ENCODE measurements around the gene ORC3. TPM values are rescaled to one million over a fixed set of nuclear protein-coding genes. Genes with fewer than 3 reads are reported as not detected.

The ORC3 gene
- total RNA-seq, 3 donors from 2014 or later (not counting 1 experiment from before 2014, with no cell fraction given), result 13.1 to 13.4 (median 13.3) TPM

GRCh38 chr6:87674290-87674689 is 84.4 kb downstream of the ORC3 start:
- intact Hi-C loops (cut with micrococcal nuclease), result no loop called here
- Mint-ChIP-seq H3K36me3 (no peaks in the 10 kb centered on the region), H3K27ac (peak overlapping the region in 1 of 2 donors; percentile 36), H3K27me3 (ENCODE audit: low read depth in 2 of 2) (no peaks in the 10 kb centered on the region), H3K9me3 (no peaks in the 10 kb centered on the region), H3K4me1 (peaks cover 20 to 27% of the 10 kb centered on the region in 2 donors), H3K4me3 (no peak overlapping the region)
- no peaks in the 10 kb centered on the region for H3K27me3 ChIP-seq (ENCODE audit: control insufficient read depth, insufficient read depth, low read length)
- H3K27ac ChIP-seq (ENCODE audit: low read length), result no peak overlapping the region
- ATAC-seq (no peak), DNase-seq (no peak)
- no peak for TF ChIP-seq CTCF (IDR thresholded peaks at IDR 0.05)
- H3K4me3 ChIP-seq (ENCODE audit: low read length), result no peak overlapping the region
- H3K9me3 ChIP-seq (ENCODE audit: control insufficient read depth, insufficient read depth, low read length), result no peaks in the 10 kb centered on the region
- peaks cover 33% of the 10 kb centered on the region for H3K36me3 ChIP-seq (ENCODE audit: control insufficient read depth, insufficient read depth, low read length)
- peaks cover 6% of the 10 kb centered on the region for H3K4me1 ChIP-seq (ENCODE audit: control insufficient read depth, insufficient read depth, low read length)

GRCh38 chr6:87675004-87675681 is 85.2 kb downstream of the ORC3 start:
- no peaks in the 10 kb centered on the region for H3K36me3 Mint-ChIP-seq
- WGBS (ENCODE audit: insufficient coverage), result 74% methylated on average over 4 of the region's 4 CpGs

DNA sequence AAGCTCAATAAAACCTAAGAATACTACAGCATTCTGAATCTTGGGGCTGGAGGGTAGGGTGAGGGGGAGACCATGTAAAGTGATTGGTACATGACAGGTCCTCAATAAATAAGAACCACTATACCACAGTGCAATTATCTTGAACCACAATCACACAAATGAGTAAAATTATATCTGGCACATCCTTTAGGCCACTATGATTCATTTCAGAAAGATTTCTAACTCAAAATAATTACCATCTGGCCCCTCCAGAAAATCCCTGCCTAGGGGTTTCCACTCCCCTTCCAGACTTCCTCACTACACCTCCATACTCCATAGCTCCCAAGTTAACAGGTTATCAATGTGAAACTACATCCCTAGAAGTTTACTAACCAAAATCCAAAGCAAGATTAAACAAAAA is 92.4 kb downstream of the ORC3 start:
- no peaks in the 10 kb centered on the region for H3K9me3 Mint-ChIP-seq
- Histone ChIP-seq H3K9me3 (ENCODE audit: control insufficient read depth, insufficient read depth, low read length) (no peaks in the 10 kb centered on the region), H3K27ac (ENCODE audit: low read length) (no peak overlapping the region), H3K4me3 (ENCODE audit: low read length) (no peak overlapping the region), H3K36me3 (ENCODE audit: control insufficient read depth, insufficient read depth, low read length) (peaks cover 17% of the 10 kb centered on the region), H3K27me3 (ENCODE audit: control insufficient read depth, insufficient read depth, low read length) (no peaks in the 10 kb centered on the region), H3K4me1 (ENCODE audit: control insufficient read depth, insufficient read depth, low read length) (peaks cover 18% of the 10 kb centered on the region)
- TF ChIP-seq CTCF (IDR thresholded peaks at IDR 0.05), result no peak
- ATAC-seq (peak; percentile 68 to 74 (median 73)), DNase-seq (no peak)
- peak overlapping the region; percentile 66 to 68 for H3K27ac Mint-ChIP-seq
- peak overlapping the region; percentile 33 for H3K4me3 Mint-ChIP-seq
- no peaks in the 10 kb centered on the region for H3K36me3 Mint-ChIP-seq
- H3K27me3 Mint-ChIP-seq (ENCODE audit: low read depth in 2 of 2), result no peaks in the 10 kb centered on the region
- intact Hi-C loops (cut with micrococcal nuclease), result no loop called here
- H3K4me1 Mint-ChIP-seq, result peaks cover 64 to 69% of the 10 kb centered on the region in 2 donors

More at GRCh38 chr6:87675004-87675681, 85.2 kb downstream of the ORC3 start:
- Histone ChIP-seq H3K36me3 (ENCODE audit: control insufficient read depth, insufficient read depth, low read length) (peaks cover 39% of the 10 kb centered on the region), H3K27me3 (ENCODE audit: control insufficient read depth, insufficient read depth, low read length) (no peaks in the 10 kb centered on the region), H3K4me1 (ENCODE audit: control insufficient read depth, insufficient read depth, low read length) (peaks cover 6% of the 10 kb centered on the region), H3K9me3 (ENCODE audit: control insufficient read depth, insufficient read depth, low read length) (no peaks in the 10 kb centered on the region), H3K4me3 (ENCODE audit: low read length) (no peak overlapping the region), H3K27ac (ENCODE audit: low read length) (no peak overlapping the region)
- Mint-ChIP-seq H3K4me1 (peaks cover 24 to 26% of the 10 kb centered on the region in 2 donors), H3K27ac (peak overlapping the region in 1 of 2 donors; percentile 36), H3K4me3 (no peak overlapping the region), H3K9me3 (no peaks in the 10 kb centered on the region), H3K27me3 (ENCODE audit: low read depth in 2 of 2) (no peaks in the 10 kb centered on the region)
- DNase-seq (no peak), ATAC-seq (no peak)
- TF ChIP-seq CTCF (IDR thresholded peaks at IDR 0.05), result no peak
- intact Hi-C loops (cut with micrococcal nuclease), result no loop called here

DNA sequence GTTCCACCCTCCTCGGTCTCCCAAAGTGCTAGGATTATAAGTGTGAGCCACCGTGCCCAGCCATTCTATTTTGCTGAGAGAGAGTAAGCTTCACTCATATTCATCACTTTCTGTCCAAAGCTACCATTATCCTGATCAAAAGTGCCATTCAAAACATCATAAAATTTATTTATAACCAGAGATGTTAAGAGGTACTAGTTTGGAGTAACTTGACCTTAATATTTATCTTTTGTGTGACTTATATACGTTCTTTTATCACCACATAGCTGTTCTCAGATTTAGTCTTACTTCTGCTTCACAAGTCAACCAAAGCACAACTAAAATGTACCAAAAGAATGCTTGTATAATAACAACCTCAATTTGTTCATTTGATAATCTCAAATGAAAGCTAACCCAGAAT is 94.0 kb downstream of the ORC3 start:
- no peaks in the 10 kb centered on the region for H3K27me3 ChIP-seq (ENCODE audit: control insufficient read depth, insufficient read depth, low read length)
- Mint-ChIP-seq H3K4me3 (peak overlapping the region; percentile 28), H3K36me3 (no peaks in the 10 kb centered on the region), H3K27me3 (ENCODE audit: low read depth in 2 of 2) (no peaks in the 10 kb centered on the region), H3K9me3 (no peaks in the 10 kb centered on the region), H3K27ac (peak overlapping the region; percentile 24 to 56), H3K4me1 (peaks cover 58 to 68% of the 10 kb centered on the region in 2 donors)
- H3K9me3 ChIP-seq (ENCODE audit: control insufficient read depth, insufficient read depth, low read length), result no peaks in the 10 kb centered on the region
- no peak overlapping the region for H3K27ac ChIP-seq (ENCODE audit: low read length)
- WGBS (ENCODE audit: insufficient coverage), result 81% methylated on average over 3 of the region's 3 CpGs
- intact Hi-C loops (cut with micrococcal nuclease), result no loop called here
- H3K4me1 ChIP-seq (ENCODE audit: control insufficient read depth, insufficient read depth, low read length), result peaks cover 18% of the 10 kb centered on the region
- H3K4me3 ChIP-seq (ENCODE audit: low read length), result no peak overlapping the region
- no peak for ATAC-seq
- H3K36me3 ChIP-seq (ENCODE audit: control insufficient read depth, insufficient read depth, low read length), result peaks cover 13% of the 10 kb centered on the region
- no peak for DNase-seq
- no peak for TF ChIP-seq CTCF (IDR thresholded peaks at IDR 0.05)

Data from natural killer cell (primary cell).